CD4-positive, alpha-beta T cell (primary cell): Measurements from ENCODE around the gene COBL. TPM values are rescaled to one million over a fixed set of nuclear protein-coding genes. Genes with fewer than 3 reads are reported as not detected.

Experiments
- ATAC-seq: fragments of 200-7000 bp; cut with Tn5 transposase; one replicate; pipeline ENCODE4 v1.10.0; 2022; ENCODE audit warnings: mild to moderate bottlenecking; ENCODE audit not compliant: poor library complexity
- CTCF ChIA-PET: fragments of 350-600 bp; sonication (Branson Sonifier 250); formaldehyde crosslinking; loops from one replicate; lab custom pipeline; 2021; ENCODE audit warnings: antibody characterized with exemption, inconsistent platforms; lab: Charles Lee
- POLR2A ChIA-PET: fragments of 350-600 bp; sonication (Branson Sonifier 250); formaldehyde crosslinking; loops from one replicate; lab custom pipeline; 2021; ENCODE audit warnings: antibody characterized with exemption, inconsistent platforms; lab: Charles Lee
- DNase-seq, 14 experiments: peaks; one replicate each; pipeline ENCODE4 v3.0.0-alpha.2; 2013 to 2020; ENCODE audit warnings: mixed read lengths in 2 of 14
- H3K27ac ChIP-seq, 2 donors: one replicate each; pipeline versions ENCODE4 v1.5.1 to v1.7.0; 2013; ENCODE audit warnings: low read length in 2 of 2, low read depth in 1 of 2, mild to moderate bottlenecking in 1 of 2
- H3K27me3 ChIP-seq, 2 experiments: 1 replicate in 1 of 2; 2 replicates in 1 of 2; pipeline versions ENCODE4 v1.6.1 to v1.7.0; 2013; ENCODE audit warnings: low read length in 2 of 2, control low read depth in 1 of 2, mild to moderate bottlenecking in 1 of 2, moderate library complexity in 1 of 2; ENCODE audit not compliant: insufficient read depth in 2 of 2, control insufficient read depth in 1 of 2
- H3K36me3 ChIP-seq: one replicate; pipeline ENCODE4 v1.6.1; 2013; ENCODE audit warnings: low read length, control low read depth; ENCODE audit not compliant: insufficient read depth
- H3K4me1 ChIP-seq: one replicate; pipeline ENCODE4 v1.6.1; 2013; ENCODE audit warnings: low read length, control low read depth; ENCODE audit not compliant: insufficient read depth
- H3K4me3 ChIP-seq: one replicate; pipeline ENCODE4 v1.5.1; 2013; ENCODE audit warnings: mild to moderate bottlenecking, low read length, moderate library complexity
- H3K9me3 ChIP-seq, 2 experiments: 1 replicate in 1 of 2; 2 replicates in 1 of 2; pipeline versions ENCODE4 v1.6.1 to v1.7.0; 2013; ENCODE audit warnings: low read length in 2 of 2, mild to moderate bottlenecking in 2 of 2, control low read depth in 1 of 2, moderate library complexity in 1 of 2; ENCODE audit not compliant: control insufficient read depth in 1 of 2, insufficient read depth in 1 of 2
- H3K27ac Mint-ChIP-seq: one replicate; pipeline ENCODE4 v1.8.0; 2020; ENCODE audit warnings: mixed read lengths
- H3K27me3 Mint-ChIP-seq: one replicate; pipeline ENCODE4 v1.8.0; 2021; ENCODE audit warnings: mixed read lengths
- H3K36me3 Mint-ChIP-seq: one replicate; pipeline ENCODE4 v1.8.0; 2021; ENCODE audit warnings: low read depth, mixed read lengths
- H3K4me1 Mint-ChIP-seq: one replicate; pipeline ENCODE4 v1.8.0; 2021; ENCODE audit warnings: low read depth, mixed read lengths
- H3K4me3 Mint-ChIP-seq: one replicate; pipeline ENCODE4 v1.8.0; 2020; ENCODE audit warnings: mild to moderate bottlenecking, mixed read lengths
- H3K9me3 Mint-ChIP-seq: one replicate; pipeline ENCODE4 v1.8.0; 2020; ENCODE audit warnings: mixed read lengths
- CTCF ChIP-seq: fragments of 200-600 bp; IDR thresholded peaks from one replicate; pipeline ENCODE4 v1.8.0; 2022; ENCODE audit warnings: antibody characterized with exemption, mild to moderate bottlenecking
- intact Hi-C, 2 experiments: fragments of 100-400 bp; cut with DNase I in 1 of 2; cut with micrococcal nuclease in 1 of 2; formaldehyde crosslinking; loops; one replicate each; pipeline versions ENCODE4 v1.15.1 to v1.9.0; 2023 to 2025; cut with DNase I, micrococcal nuclease
- total RNA-seq, 174 experiments: library from RNA in 2 of 174; stranded (reverse) in 2 of 174; gene quantifications; one replicate each; pipeline ENCODE4 v1.2.3 and lab custom pipeline; 2021 to 2026

The COBL gene
- total RNA-seq, 2 experiments from 2014 or later = not detected

- CTCF ChIA-PET = no interaction called here
- no peaks in the 10 kb centered on the region for H3K9me3 Mint-ChIP-seq
- no peak overlapping the region for H3K4me3 Mint-ChIP-seq
- no peak overlapping the region for H3K27ac ChIP-seq
- H3K9me3 ChIP-seq = no peaks in the 10 kb centered on the region
- no peaks in the 10 kb centered on the region for H3K4me1 Mint-ChIP-seq
- H3K36me3 ChIP-seq = no peaks in the 10 kb centered on the region
- intact Hi-C loops = no loop called here
- POLR2A ChIA-PET = no interaction called here
- no peak overlapping the region for H3K4me3 ChIP-seq
- H3K27ac Mint-ChIP-seq = no peak overlapping the region
- ATAC-seq = no peak
- H3K4me1 ChIP-seq = no peaks in the 10 kb centered on the region
- H3K27me3 ChIP-seq = no peaks in the 10 kb centered on the region
- no peaks in the 10 kb centered on the region for H3K36me3 Mint-ChIP-seq
- no peak for DNase-seq
- H3K27me3 Mint-ChIP-seq = no peaks in the 10 kb centered on the region
- no peak for TF ChIP-seq CTCF
These were observed 261.4 kb downstream of the COBL start for GRCh38 chr7:51055039-51055840.

GRCh38 chr7:51054231-51054630, 262.4 kb downstream of the COBL start:
- ATAC-seq (no peak), DNase-seq (no peak)
- Mint-ChIP-seq H3K4me1 (no peaks in the 10 kb centered on the region), H3K27ac (no peak overlapping the region), H3K4me3 (no peak overlapping the region), H3K36me3 (no peaks in the 10 kb centered on the region), H3K9me3 (no peaks in the 10 kb centered on the region), H3K27me3 (no peaks in the 10 kb centered on the region)
- H3K9me3 ChIP-seq = no peaks in the 10 kb centered on the region
- H3K4me1 ChIP-seq = no peaks in the 10 kb centered on the region
- H3K4me3 ChIP-seq = no peak overlapping the region
- H3K27me3 ChIP-seq = no peaks in the 10 kb centered on the region
- intact Hi-C loops = no loop called here
- ChIA-PET CTCF (no interaction called here), POLR2A (no interaction called here)
- no peak for TF ChIP-seq CTCF
- no peak overlapping the region for H3K27ac ChIP-seq
- H3K36me3 ChIP-seq = no peaks in the 10 kb centered on the region

GRCh38 chr7:51053160-51053925, 263.3 kb downstream of the COBL start:
- H3K9me3 ChIP-seq = no peaks in the 10 kb centered on the region
- no peaks in the 10 kb centered on the region for H3K27me3 ChIP-seq
- no peak for ATAC-seq
- no peak for TF ChIP-seq CTCF
- DNase-seq = no peak
- Mint-ChIP-seq H3K4me1 (no peaks in the 10 kb centered on the region), H3K9me3 (no peaks in the 10 kb centered on the region), H3K36me3 (no peaks in the 10 kb centered on the region), H3K27me3 (no peaks in the 10 kb centered on the region), H3K4me3 (no peak overlapping the region), H3K27ac (no peak overlapping the region)
- intact Hi-C loops = no loop called here
- POLR2A ChIA-PET = no interaction called here
- H3K4me1 ChIP-seq = no peaks in the 10 kb centered on the region
- H3K4me3 ChIP-seq = no peak overlapping the region
- no peak overlapping the region for H3K27ac ChIP-seq
- no peaks in the 10 kb centered on the region for H3K36me3 ChIP-seq
- CTCF ChIA-PET = no interaction called here
